ENCODE results near the gene STX3.

The STX3 gene

GRCh38 chr11:59758401-59759037 lies 3.3 kb downstream of the STX3 start:
- H3K4me3 ChIP-seq (ENCODE audit: low read length) = no peak overlapping the region
- no peaks in the 10 kb centered on the region for H3K9me3 ChIP-seq (ENCODE audit: control insufficient read depth, insufficient read depth, low read length)
- H3K27me3 ChIP-seq (ENCODE audit: control insufficient read depth, insufficient read depth, low read length) = no peaks in the 10 kb centered on the region
- WGBS (ENCODE audit: insufficient coverage, insufficient read length) = no CpG with 5 or more reads among the region's 4 CpGs
- no peak overlapping the region for H3K27ac ChIP-seq (ENCODE audit: low read length)
- H3K36me3 ChIP-seq (ENCODE audit: control insufficient read depth, insufficient read depth, low read length) = no peaks in the 10 kb centered on the region; the same call in 1 of the 2 replicates
- H3K4me1 ChIP-seq (ENCODE audit: control insufficient read depth, insufficient read depth, low read length) = no peaks in the 10 kb centered on the region
- DNase-seq (ENCODE audit: low read depth, low spot score) = no peak

GRCh38 chr11:59759900-59760299 lies 4.7 kb downstream of the STX3 start:
- no peaks in the 10 kb centered on the region for H3K4me1 ChIP-seq (ENCODE audit: control insufficient read depth, insufficient read depth, low read length)
- no peak overlapping the region for H3K4me3 ChIP-seq (ENCODE audit: low read length)
- DNase-seq (ENCODE audit: low read depth, low spot score) = no peak
- H3K27me3 ChIP-seq (ENCODE audit: control insufficient read depth, insufficient read depth, low read length) = no peaks in the 10 kb centered on the region
- no peaks in the 10 kb centered on the region; the same call in 1 of the 2 replicates for H3K36me3 ChIP-seq (ENCODE audit: control insufficient read depth, insufficient read depth, low read length)
- H3K9me3 ChIP-seq (ENCODE audit: control insufficient read depth, insufficient read depth, low read length) = no peaks in the 10 kb centered on the region
- no peak overlapping the region for H3K27ac ChIP-seq (ENCODE audit: low read length)
- no CpG with 5 or more reads among the region's 4 CpGs for WGBS (ENCODE audit: insufficient coverage, insufficient read length)

- no CpG with 5 or more reads among the region's 4 CpGs for WGBS (ENCODE audit: insufficient coverage, insufficient read length)
- H3K36me3 ChIP-seq (ENCODE audit: control insufficient read depth, insufficient read depth, low read length) = no peaks in the 10 kb centered on the region; the same call in 1 of the 2 replicates
- no peak overlapping the region for H3K27ac ChIP-seq (ENCODE audit: low read length)
- DNase-seq (ENCODE audit: low read depth, low spot score) = no peak
- no peaks in the 10 kb centered on the region for H3K9me3 ChIP-seq (ENCODE audit: control insufficient read depth, insufficient read depth, low read length)
- H3K27me3 ChIP-seq (ENCODE audit: control insufficient read depth, insufficient read depth, low read length) = no peaks in the 10 kb centered on the region
- no peak overlapping the region for H3K4me3 ChIP-seq (ENCODE audit: low read length)
- no peaks in the 10 kb centered on the region for H3K4me1 ChIP-seq (ENCODE audit: control insufficient read depth, insufficient read depth, low read length)
Measured at GRCh38 chr11:59760771-59761170, 5.6 kb downstream of the STX3 start.

GRCh38 chr11:59761993-59762392 lies 6.8 kb downstream of the STX3 start:
- no peaks in the 10 kb centered on the region for H3K9me3 ChIP-seq (ENCODE audit: control insufficient read depth, insufficient read depth, low read length)
- DNase-seq (ENCODE audit: low read depth, low spot score) = no peak
- H3K36me3 ChIP-seq (ENCODE audit: control insufficient read depth, insufficient read depth, low read length) = no peaks in the 10 kb centered on the region
- H3K27me3 ChIP-seq (ENCODE audit: control insufficient read depth, insufficient read depth, low read length) = no peaks in the 10 kb centered on the region
- no peak overlapping the region for H3K27ac ChIP-seq (ENCODE audit: low read length)
- WGBS (ENCODE audit: insufficient coverage, insufficient read length) = no CpG with 5 or more reads among the region's 6 CpGs
- H3K4me1 ChIP-seq (ENCODE audit: control insufficient read depth, insufficient read depth, low read length) = no peaks in the 10 kb centered on the region
- no peak overlapping the region for H3K4me3 ChIP-seq (ENCODE audit: low read length)

- Histone ChIP-seq H3K27ac (ENCODE audit: low read length) (no peak overlapping the region), H3K9me3 (ENCODE audit: control insufficient read depth, insufficient read depth, low read length) (no peaks in the 10 kb centered on the region), H3K36me3 (ENCODE audit: control insufficient read depth, insufficient read depth, low read length) (no peaks in the 10 kb centered on the region), H3K27me3 (ENCODE audit: control insufficient read depth, insufficient read depth, low read length) (no peaks in the 10 kb centered on the region), H3K4me3 (ENCODE audit: low read length) (no peak overlapping the region), H3K4me1 (ENCODE audit: control insufficient read depth, insufficient read depth, low read length) (no peaks in the 10 kb centered on the region)
- no CpG with 5 or more reads among the region's 4 CpGs for WGBS (ENCODE audit: insufficient coverage, insufficient read length)
- no peak for DNase-seq (ENCODE audit: low read depth, low spot score)
Measured at GRCh38 chr11:59765068-59765735, 10.0 kb downstream of the STX3 start.

- no peaks in the 10 kb centered on the region for H3K4me1 ChIP-seq (ENCODE audit: control insufficient read depth, insufficient read depth, low read length)
Measured at GRCh38 chr11:59766542-59767224, 11.5 kb downstream of the STX3 start.

GRCh38 chr11:59767225-59767611 lies 12.0 kb downstream of the STX3 start:
- Histone ChIP-seq H3K27me3 (ENCODE audit: control insufficient read depth, insufficient read depth, low read length) (no peaks in the 10 kb centered on the region), H3K27ac (ENCODE audit: low read length) (no peak overlapping the region), H3K9me3 (ENCODE audit: control insufficient read depth, insufficient read depth, low read length) (no peaks in the 10 kb centered on the region), H3K36me3 (ENCODE audit: control insufficient read depth, insufficient read depth, low read length) (no peaks in the 10 kb centered on the region), H3K4me1 (ENCODE audit: control insufficient read depth, insufficient read depth, low read length) (no peaks in the 10 kb centered on the region), H3K4me3 (ENCODE audit: low read length) (no peak overlapping the region)
- no CpG with 5 or more reads among the region's 1 CpG for WGBS (ENCODE audit: insufficient coverage, insufficient read length)
- no peak for DNase-seq (ENCODE audit: low read depth, low spot score)

More at GRCh38 chr11:59766542-59767224, 11.5 kb downstream of the STX3 start:
- H3K27me3 ChIP-seq (ENCODE audit: control insufficient read depth, insufficient read depth, low read length) = no peaks in the 10 kb centered on the region
- no peak overlapping the region for H3K27ac ChIP-seq (ENCODE audit: low read length)
- no peaks in the 10 kb centered on the region for H3K36me3 ChIP-seq (ENCODE audit: control insufficient read depth, insufficient read depth, low read length)
- no CpG with 5 or more reads among the region's 6 CpGs for WGBS (ENCODE audit: insufficient coverage, insufficient read length)
- H3K4me3 ChIP-seq (ENCODE audit: low read length) = no peak overlapping the region
- no peak for DNase-seq (ENCODE audit: low read depth, low spot score)
- H3K9me3 ChIP-seq (ENCODE audit: control insufficient read depth, insufficient read depth, low read length) = no peaks in the 10 kb centered on the region

- Histone ChIP-seq H3K27ac (ENCODE audit: low read length) (no peak overlapping the region), H3K9me3 (ENCODE audit: control insufficient read depth, insufficient read depth, low read length) (no peaks in the 10 kb centered on the region), H3K4me1 (ENCODE audit: control insufficient read depth, insufficient read depth, low read length) (no peaks in the 10 kb centered on the region), H3K27me3 (ENCODE audit: control insufficient read depth, insufficient read depth, low read length) (no peaks in the 10 kb centered on the region), H3K4me3 (ENCODE audit: low read length) (no peak overlapping the region), H3K36me3 (ENCODE audit: control insufficient read depth, insufficient read depth, low read length) (no peaks in the 10 kb centered on the region)
- WGBS (ENCODE audit: insufficient coverage, insufficient read length) = no CpG with 5 or more reads among the region's 7 CpGs
- DNase-seq (ENCODE audit: low read depth, low spot score) = no peak
Measured at GRCh38 chr11:59769111-59769510, 13.9 kb downstream of the STX3 start.

GRCh38 chr11:59769828-59770227 lies 14.7 kb downstream of the STX3 start:
- 100% methylated on average over 4 of the region's 4 CpGs for WGBS (ENCODE audit: insufficient coverage, insufficient read length)
- H3K27ac ChIP-seq (ENCODE audit: low read length) = no peak overlapping the region
- H3K9me3 ChIP-seq (ENCODE audit: control insufficient read depth, insufficient read depth, low read length) = no peaks in the 10 kb centered on the region
- DNase-seq (ENCODE audit: low read depth, low spot score) = no peak
- H3K36me3 ChIP-seq (ENCODE audit: control insufficient read depth, insufficient read depth, low read length) = no peaks in the 10 kb centered on the region
- H3K4me3 ChIP-seq (ENCODE audit: low read length) = no peak overlapping the region
- no peaks in the 10 kb centered on the region for H3K4me1 ChIP-seq (ENCODE audit: control insufficient read depth, insufficient read depth, low read length)
- no peaks in the 10 kb centered on the region for H3K27me3 ChIP-seq (ENCODE audit: control insufficient read depth, insufficient read depth, low read length)

- no peaks in the 10 kb centered on the region for H3K36me3 ChIP-seq (ENCODE audit: control insufficient read depth, insufficient read depth, low read length)
- no peaks in the 10 kb centered on the region for H3K4me1 ChIP-seq (ENCODE audit: control insufficient read depth, insufficient read depth, low read length)
- no peaks in the 10 kb centered on the region for H3K9me3 ChIP-seq (ENCODE audit: control insufficient read depth, insufficient read depth, low read length)
- no peaks in the 10 kb centered on the region for H3K27me3 ChIP-seq (ENCODE audit: control insufficient read depth, insufficient read depth, low read length)
- DNase-seq (ENCODE audit: low read depth, low spot score) = no peak
- no peak overlapping the region for H3K4me3 ChIP-seq (ENCODE audit: low read length)
- 100% methylated on average over 2 of the region's 3 CpGs for WGBS (ENCODE audit: insufficient coverage, insufficient read length)
- H3K27ac ChIP-seq (ENCODE audit: low read length) = no peak overlapping the region
Measured at GRCh38 chr11:59770319-59770718, 15.1 kb downstream of the STX3 start.

Data from iPS DF 6.9 (cell line).